NCI-H510A treated with DMSO at 0.1 percent for 48 hours (cell line): ENCODE results near the gene AOX1.
"Not testable (repeated sequence)": the region's sequence is repeated elsewhere in the genome, so short reads cannot be mapped to it uniquely, and the experiment has no call there.

Source experiments
- DNase-seq: peaks from one replicate; lab custom pipeline; 2025; lab: John Stamatoyannopoulos, UW

Gene AOX1

DNA sequence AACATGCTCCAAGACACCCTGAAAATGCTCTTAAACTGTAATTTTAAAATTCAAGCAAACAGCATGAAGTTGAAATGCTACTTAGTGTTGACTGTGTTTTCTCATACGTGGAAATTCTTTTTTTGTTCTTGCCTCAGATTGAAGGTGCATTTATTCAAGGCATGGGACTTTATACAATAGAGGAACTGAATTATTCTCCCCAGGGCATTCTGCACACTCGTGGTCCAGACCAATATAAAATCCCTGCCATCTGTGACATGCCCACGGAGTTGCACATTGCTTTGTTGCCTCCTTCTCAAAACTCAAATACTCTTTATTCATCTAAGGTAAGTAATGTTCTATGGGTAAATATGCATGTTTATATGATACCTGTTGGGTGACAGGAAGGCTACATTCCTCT lies 82.7 kb downstream of the AOX1 start:
- DNase-seq: no peak

DNA sequence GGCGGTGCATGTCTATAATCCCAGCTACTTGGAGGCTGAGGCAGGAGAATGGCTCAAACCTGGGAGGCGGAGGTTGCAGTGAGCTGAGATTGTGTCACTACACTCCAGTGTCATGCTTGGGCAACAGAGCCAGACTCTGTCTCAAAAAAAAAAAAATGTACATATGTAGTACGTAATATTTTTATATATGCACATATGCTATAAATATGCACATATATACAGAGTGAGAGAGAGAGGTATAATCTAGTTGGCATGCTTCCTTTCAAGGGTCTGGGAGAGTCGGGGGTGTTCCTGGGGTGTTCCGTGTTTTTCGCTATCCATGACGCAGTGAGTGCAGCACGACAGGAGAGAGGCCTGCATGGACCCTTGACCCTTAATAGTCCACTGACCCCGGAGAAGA lies 83.5 kb downstream of the AOX1 start:
- no peak for DNase-seq

DNA sequence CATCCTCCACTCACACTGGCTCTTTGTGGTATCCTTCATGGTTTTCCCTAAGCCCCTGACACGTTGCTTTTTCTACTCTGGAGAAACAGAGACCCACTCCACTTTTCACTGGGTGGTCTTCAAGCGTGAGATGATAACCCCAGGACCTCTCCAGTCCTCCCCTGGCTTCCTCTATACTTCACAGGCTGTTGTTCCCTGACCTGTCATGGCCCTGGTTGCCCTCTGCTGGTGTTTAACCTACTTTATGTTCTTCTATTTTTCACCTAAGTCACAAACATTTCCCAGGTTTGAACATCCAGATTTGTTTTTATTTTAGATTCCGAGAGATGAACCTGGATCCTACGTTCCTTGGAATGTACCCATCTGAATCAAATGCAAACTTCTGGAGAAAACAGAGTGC lies 84.5 kb downstream of the AOX1 start:
- DNase-seq: no peak

DNA sequence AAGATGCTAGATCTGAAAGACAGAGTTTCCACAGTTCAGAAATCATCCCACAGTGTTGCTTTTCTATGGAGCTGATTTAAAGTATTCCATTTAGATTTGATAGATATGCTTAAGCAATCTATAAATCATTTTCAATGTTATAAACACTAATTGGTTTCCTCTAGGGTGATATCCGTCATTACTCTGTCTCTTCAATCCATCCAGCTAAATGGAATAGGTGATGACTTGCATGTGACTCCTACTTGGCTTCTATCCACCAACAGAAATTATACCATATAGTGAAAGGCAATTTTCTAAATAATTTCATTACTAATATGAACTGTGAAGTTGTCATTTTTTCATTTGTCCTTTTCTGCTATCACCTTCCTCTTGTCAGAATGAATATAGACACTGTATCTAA lies 84.9 kb downstream of the AOX1 start:
- no peak for DNase-seq

DNA sequence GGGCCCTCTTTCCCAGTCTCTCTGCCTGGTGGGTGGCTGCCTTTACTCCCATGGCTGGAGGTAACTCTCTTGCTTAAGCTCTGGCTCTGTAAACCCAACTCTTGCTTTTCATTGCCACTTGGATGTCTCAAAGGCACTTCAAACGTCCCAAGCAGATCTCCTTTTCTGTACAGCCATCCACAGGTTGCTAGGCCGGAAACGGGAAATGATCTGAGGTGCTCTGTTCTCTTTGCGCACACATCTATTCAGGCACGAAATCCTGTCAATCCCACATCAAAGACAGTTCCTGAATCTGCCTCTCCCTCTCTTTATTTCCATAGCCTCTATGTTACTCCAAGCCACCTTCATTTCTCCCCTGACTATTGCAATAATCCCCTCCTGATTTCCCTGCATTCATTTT lies 87.4 kb downstream of the AOX1 start:
- no peak for DNase-seq

DNA sequence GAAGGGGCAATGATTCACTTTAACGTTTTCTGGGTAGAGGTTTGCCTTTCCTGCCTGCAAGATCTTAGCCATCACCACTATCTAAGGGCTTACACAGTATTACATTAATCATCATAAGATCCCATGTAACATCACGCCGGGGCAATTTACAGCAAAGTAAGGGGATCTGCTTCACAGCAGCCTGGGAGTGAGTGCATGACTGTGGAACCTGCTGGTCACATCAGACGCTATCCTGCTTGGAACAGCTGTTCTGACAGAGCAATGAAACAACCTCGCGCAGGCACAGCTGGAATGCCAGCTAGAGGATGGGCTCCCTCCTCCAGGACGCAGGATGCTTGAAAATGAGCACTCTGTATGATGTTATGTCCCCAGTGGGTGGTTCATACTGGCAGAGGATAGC lies 89.0 kb downstream of the AOX1 start:
- DNase-seq: no peak

DNA sequence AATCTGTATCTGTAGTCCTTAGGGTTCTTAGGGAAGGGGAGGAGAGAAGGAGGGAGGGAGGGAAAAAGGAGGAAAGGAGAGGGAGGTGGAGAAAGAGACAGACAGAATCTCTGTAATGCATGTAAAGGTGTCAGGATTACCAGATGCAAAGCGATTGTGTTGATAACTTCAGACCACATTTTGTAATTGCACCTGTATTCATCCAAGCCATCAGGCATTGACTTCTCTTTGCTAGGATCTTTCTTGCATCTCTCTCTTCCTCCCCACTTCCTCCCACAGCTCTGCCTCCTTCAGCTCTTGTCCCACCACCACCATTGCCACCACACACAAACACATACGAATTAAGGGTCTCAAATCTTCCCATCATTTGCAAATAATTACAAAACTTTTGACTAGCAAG lies 91.4 kb downstream of the AOX1 start:
- no peak for DNase-seq

DNA sequence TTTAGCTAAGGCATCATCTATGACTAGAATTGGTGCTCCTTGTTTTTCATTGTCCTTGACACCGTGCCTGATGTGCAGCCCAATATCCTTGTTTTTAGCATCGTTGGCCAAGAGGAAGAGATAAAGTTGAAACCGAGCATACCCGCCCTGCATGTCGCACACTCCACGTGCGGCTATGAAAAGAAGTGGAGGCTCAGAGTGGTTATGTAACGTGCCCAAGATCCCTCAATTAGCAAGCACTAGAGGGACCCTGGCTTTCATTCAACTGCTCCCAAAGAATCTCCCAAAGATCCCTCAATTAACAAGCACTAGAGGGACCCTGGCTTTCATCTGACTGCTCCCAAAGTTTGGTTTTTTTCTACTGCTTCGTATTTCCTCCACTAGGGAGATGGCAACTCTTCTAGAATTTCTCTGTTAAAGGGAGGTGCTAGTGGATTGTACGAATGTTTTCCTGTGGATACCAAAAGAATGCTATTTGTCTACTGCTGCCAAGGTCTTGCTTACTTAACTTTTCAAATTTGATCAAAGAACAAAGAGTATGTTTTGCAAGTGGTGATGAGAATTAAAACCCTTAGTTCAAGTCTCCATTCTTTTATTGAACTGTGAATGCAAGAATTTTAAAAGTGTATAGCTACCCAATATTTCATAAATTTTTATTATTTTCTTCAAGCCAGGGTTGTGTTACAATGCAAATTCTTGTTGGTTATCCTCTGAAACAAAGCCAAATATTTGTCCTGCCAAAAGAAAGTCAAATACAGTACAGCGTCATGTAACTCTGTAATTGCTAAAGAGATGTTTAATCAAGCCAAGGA lies 92.1 kb downstream of the AOX1 start:
- no peak for DNase-seq

DNA sequence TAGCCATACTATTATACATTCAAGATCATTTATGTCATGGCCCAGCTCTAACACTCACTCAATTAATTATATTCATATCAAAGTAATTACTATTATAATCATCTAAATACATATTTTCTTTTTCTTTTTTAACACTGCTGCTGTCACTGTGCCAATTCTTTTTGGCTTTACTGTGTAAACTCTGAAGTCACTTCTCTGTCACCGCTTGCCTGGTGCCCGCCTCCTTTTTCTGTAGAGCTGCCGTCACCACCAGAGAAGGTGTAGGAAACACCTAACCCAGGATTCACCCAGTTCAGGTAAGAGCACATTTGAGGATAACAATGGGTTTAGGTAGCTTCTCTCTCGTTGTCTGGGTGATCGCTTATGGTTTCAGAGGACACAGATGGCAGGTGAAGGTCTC lies 93.3 kb downstream of the AOX1 start:
- DNase-seq: no peak

DNA sequence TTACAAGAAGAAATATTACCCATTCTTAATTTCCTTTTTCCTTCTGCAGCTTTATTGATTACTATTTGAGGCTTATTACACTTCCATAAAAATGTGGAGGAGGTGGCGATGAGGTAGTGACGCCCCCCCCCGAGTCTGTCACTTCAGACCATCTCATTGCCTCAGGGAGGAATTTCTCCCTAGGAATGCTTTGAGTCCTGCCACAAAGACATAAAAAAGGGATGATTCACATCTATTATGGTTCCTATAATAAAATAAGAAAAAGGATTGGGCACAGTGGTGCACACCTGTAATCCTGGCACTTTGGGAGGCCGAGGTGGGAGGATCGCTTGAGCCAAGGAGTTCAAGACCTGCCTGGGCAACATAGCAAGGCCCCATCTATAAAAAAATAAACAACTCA lies 93.7 kb downstream of the AOX1 start:
- no peak for DNase-seq

DNA sequence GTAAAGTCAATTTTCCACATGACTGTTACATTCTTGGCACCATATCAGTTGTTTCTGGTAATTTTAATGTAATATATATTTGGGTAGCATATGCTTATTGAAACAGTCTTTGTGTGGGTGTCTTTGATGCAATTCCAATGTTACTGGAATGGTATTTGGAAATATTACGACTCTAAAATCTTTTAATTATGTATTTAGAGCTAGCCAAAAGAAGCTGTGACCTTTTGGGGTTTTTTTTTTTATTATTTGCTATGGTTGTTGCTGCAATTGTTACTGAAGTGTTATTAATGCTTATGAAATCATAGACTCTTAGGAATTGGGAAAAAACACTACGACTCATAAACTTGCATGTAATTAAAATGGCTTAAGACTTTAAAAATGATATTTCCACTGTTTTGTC lies 95.9 kb downstream of the AOX1 start:
- DNase-seq: no peak

DNA sequence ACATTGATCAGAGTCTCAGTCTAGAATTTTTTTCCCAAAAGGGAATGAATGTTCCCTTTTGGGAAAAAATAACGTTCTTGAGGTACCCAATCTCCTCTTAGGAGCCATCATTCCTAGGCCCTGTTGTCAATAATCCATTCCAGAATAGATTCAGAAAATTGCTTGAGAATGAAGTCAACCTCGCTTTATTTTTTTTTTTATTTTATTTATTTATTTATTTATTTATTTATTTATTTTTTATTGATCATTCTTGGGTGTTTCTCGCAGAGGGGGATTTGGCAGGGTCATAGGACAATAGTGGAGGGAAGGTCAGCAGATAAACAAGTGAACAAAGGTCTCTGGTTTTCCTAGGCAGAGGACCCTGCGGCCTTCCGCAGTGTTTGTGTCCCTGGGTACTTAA lies 96.6 kb downstream of the AOX1 start:
- DNase-seq: not testable (repeated sequence)

DNA sequence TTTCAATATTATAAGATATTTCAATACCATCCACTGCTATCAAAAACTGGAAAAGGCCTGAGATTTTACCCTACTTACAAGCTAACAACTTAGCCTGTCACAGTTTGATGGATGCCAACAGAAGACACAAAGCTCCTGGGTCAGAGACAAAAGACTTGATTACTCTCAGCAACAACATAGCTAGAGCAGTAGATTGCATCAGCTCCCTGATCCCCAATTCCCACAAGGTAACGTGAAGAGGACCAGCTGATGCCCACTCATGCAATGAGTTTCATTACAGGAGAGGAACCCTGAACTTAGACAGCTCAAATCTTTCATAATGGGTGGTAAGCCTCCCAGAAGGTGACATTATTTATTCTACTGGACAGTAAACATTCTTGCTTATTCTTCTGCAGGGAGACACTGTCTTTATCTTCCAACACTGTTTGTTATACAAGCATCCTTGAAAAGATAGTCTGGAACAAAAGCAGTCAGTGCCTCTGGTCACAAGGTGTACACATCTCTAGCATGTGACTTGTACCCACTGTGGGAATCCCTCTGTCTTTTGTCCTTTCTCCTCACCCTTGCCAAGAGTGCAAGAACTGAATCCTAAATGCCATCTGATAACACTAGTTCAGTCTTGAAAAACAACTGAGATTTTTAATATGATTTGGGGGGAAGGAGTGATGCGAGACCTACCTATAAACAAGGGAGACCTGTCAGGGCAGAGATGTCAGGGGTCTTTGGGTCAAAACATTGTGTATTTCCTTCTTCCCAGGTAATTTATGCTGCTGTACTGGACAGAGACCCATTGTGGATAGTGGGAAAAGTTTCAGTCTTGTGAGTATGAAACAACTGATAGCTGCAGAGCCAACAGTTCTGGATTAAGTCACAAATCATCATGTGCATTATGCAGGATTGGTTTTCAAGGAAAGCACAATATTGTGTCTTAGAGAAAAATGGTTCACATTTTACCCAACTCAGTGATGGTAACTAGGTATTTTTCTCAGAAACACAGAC lies 102.4 kb downstream of the AOX1 start:
- no peak for DNase-seq

DNA sequence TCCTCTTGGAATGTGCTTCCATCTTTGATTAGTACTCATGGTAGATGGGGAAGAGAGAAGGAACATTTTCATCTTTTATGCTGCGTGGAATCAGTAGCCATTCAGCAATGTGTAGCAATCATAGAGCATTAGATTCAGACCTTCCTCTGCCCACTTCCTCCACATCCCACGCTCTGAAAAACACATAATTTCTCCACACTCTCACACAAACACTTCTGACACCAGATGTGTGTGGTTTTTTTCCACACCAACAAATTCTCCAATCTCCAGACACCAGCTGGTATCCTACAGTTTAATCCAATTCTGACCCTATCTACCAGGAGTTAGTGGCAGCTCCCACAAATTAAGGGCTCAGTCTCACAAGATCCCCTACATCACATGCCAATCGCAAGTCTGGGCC lies 103.3 kb downstream of the AOX1 start:
- no peak for DNase-seq

DNA sequence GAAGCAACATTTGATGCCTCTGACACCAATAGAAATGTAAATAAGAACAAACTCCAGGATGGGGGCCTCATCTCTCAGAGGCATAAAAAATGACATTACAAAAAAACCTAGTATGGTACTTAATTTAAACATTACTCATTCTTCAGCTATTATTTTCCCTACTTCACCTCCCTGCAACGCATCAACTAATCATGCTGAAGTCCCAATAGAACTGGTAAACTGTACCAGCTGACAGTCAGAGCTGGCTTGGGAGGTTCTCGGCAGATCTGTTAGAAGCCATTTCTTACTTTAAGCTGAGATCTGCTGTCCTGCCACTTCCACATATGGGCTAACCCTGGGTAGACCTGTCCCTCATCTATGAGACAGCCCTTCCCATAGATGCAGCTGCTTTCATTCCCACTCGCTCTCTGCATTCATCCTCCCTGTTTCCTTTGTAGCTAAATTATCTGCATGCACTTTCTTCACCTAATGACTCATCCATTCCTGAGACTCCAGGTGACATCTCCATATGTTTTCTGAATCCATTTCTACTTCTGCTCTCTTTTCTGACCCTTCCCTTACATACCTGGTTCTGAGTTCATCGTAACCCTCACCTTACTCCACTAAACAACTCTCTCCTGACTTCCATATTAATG lies 108.1 kb downstream of the AOX1 start:
- DNase-seq: no peak

DNA sequence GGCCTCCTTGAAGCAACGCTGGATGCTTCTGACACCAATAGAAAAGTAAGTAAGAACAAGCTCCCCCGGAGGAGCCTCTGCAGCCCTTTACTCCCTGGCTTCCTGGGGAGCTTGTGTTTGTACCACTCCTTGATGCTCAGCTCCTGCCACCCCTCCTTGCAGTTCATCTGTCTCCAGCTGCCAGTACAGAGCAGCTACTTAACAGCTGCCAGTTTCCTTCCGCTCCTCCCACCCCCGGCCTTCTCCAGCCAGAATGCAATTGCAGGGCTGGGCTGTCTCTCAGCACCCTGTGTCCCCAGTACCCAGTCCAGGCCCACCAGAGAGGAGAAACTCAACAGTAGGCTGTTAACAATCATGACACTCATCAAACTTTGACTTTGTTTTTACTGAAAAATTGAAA lies 109.4 kb downstream of the AOX1 start:
- DNase-seq: no peak

DNA sequence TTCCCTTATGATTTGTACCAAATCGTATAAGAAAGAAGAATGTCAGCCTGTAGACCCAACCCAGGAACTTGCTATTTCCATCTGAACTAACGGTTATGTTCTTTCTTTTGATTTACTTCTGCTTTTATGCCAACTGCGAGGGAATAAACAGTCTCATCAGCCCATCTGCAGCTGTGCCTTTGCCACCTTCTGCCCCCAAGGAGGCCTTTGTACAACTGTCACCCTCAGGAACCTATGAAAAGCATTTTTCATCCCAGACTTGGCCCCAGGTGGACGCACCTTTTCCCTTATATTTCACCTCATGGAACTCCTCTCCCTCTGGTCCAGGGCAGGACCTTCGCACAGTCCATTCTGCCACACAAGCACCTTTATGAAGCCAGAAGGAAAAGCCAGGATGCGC lies 109.8 kb downstream of the AOX1 start:
- DNase-seq: no peak

DNA sequence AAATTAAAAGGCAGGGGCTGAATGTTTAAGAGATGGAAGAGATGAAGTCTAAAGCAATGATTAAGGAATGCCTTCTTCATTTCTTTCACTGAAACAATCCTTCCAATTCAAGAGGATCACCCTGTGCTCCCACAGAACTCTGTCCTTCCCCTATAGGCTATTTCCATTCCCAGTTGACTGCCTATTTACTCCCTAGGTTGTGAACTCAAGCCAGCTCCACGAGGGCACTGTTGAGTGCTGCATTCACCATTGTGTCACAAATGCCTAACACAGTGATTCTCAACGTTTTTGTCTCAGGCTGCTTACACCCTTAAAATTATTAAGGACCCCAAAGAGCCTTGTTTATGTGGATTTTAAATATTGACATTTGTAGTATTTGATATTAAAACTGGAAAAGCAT lies 112.4 kb downstream of the AOX1 start:
- DNase-seq: no peak

DNA sequence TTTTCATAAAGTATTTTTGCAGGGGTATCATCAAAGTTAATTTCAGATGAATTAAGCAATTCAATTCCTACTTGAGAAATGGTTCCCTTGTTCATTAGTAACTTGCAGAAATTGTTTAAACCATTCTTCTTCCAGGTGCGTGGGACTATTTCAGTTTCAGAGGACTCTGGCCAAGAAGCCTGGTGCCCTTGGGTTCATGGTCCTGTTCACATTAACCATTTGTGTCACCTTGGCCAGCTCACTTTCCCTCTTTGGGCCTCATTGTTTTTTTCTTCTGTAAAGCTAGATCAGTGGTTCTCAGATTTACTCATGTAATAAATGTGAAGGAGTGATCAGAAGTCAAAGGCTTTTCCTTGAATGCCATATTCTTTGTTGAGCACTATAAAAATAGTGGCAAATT lies 113.5 kb downstream of the AOX1 start:
- no peak for DNase-seq

DNA sequence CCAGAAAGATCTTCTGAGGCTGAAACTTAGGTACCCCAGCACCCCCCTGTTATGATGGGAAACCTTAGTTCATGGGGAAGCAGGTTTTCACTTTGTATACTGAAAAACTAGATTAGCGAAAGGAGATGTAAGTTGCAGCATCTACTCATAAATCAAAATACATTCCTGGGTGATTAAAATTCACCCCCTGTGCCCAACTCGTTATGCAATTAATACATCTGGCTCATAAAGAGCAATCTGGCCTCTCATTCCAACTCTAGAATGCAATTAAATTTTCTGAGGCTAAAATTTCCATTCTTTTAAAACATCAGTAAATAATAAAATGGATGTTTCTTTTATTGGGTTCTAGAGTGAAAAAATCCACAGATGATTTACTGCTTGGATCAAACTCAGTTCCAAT lies 115.0 kb downstream of the AOX1 start:
- no peak for DNase-seq

DNA sequence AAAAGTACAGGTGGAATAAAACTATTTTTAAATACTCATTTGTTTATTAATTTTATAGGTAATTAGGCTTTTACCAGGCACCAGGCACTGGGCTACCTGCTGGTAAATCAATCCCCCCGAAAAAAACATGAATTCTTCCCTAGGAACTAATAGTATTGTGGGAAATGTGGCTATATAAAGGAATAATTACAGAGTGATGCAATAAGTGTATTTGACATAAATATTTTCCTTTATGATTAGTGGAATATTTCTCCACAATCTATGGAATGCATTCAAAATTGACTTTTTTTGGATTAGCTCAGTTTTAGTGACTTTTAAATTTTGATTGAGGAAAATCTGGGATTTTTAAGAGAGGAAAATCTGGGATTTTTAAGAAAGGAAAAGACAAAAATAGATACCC lies 116.2 kb downstream of the AOX1 start:
- no peak for DNase-seq

DNA sequence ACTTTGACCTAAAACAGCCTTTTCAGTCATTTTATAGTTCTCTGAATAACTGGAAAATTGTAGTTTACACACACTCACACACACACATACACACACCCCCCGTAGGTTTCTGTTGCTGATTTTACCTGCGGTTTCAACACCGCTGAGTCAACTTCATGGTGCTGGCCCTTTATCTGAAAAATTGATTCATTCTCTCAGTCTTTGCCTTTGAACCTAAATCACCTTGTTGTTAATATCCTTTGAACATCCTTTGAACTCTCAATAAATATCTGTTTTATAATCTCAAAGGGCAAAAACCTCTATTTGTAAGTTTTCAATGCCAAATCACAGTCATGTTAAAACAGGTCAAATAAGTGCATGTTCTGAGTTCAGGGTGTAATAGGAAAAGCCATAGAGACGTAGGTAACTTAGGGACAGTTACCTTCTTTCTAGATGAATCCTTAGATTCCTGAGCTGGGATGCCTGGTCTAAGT lies 116.9 kb downstream of the AOX1 start:
- no peak for DNase-seq
